BJ (cell line): ENCODE measurements around the gene OPA3. TPM values are rescaled to one million over a fixed set of nuclear protein-coding genes. Genes with fewer than 3 reads are reported as not detected.
A peak's percentile ranks its signal among the peaks of the same experiment; 100 is the strongest.

ENCODE experiments used
- CTCF ChIA-PET: fragments of 350-600 bp; formaldehyde crosslinking; extraction: SDS; loops from one replicate; lab custom pipeline; 2021; ENCODE audit warnings: antibody characterized with exemption, inconsistent platforms; lab: Yijun Ruan, JAX
- POLR2A ChIA-PET: fragments of 300-600 bp; sonication (Branson Sonifier 250); formaldehyde crosslinking; extraction: SDS; loops from one replicate; lab custom pipeline; 2021; ENCODE audit warnings: antibody characterized with exemption; lab: Charles Lee
- DNase-seq: peaks from one replicate; pipeline ENCODE4 v3.0.0-alpha.2; 2011; ENCODE audit warnings: low read depth
- H3K27me3 ChIP-seq: 2 replicates; pipeline ENCODE4 v1.6.0; 2011; ENCODE audit warnings: low read length; ENCODE audit not compliant: control insufficient read depth, insufficient read depth
- H3K36me3 ChIP-seq: 2 replicates; pipeline ENCODE4 v1.5.1; 2011; ENCODE audit warnings: low read length; ENCODE audit not compliant: control insufficient read depth, insufficient read depth
- H3K4me3 ChIP-seq: 2 replicates; pipeline ENCODE4 v1.5.1; 2011; ENCODE audit warnings: low read depth, mild to moderate bottlenecking, control low read depth, low read length
- CTCF ChIP-seq: IDR thresholded peaks from 2 replicates; pipeline ENCODE4 v1.5.1; 2011; ENCODE audit warnings: low read depth, mild to moderate bottlenecking, control low read depth, inconsistent platforms, low read length, moderate library complexity; ENCODE audit not compliant: insufficient read depth
- polyA plus RNA-seq: library from polyadenylated mRNA; depleted of rRNA; stranded (reverse); fragments of >200 nt; gene quantifications from 2 replicates; pipeline ENCODE4 v1.2.3, GENCODE V29; 2011; rRNA removed

Gene OPA3
- polyA plus RNA-seq, 1 experiment = 15.1 TPM

- DNase-seq = no peak
- POLR2A ChIA-PET = no interaction called here
- Histone ChIP-seq H3K27me3 (no peaks in the 10 kb centered on the region), H3K4me3 (no peak overlapping the region), H3K36me3 (no peaks in the 10 kb centered on the region)
- TF ChIP-seq CTCF = no peak
- CTCF ChIA-PET = interaction anchor here (23.1 kb wide), 1 partner anchor 50 kb away, joined by 764 read pairs; the partner anchor contains the start of gene ERCC1
These were observed 101.6 kb downstream of the OPA3 start for GRCh38 chr19:45483033-45483432.

GRCh38 chr19:45478454-45479238 lies 106.0 kb downstream of the OPA3 start:
- Histone ChIP-seq H3K27me3 (no peaks in the 10 kb centered on the region), H3K4me3 (peak overlapping the region; percentile 53), H3K36me3 (no peaks in the 10 kb centered on the region)
- POLR2A ChIA-PET = interaction anchor here (0.6 to 1.5 kb wide), 3 partner anchors 9 to 292 kb away, joined by 3 to 7 read pairs (median 7); no protein-coding TSS in a partner anchor
- peak; percentile 93 for TF ChIP-seq CTCF
- no peak for DNase-seq
- CTCF ChIA-PET = interaction anchor here (0.7 to 23.1 kb wide), 31 partner anchors 9 to 386 kb away, joined by 3 to 764 read pairs (median 7); partner anchors contain the start of genes ERCC1, FOSB, PPP1R13L and PPP1R37

- CTCF ChIA-PET = interaction anchor here (0.8 to 23.1 kb wide), 26 partner anchors 10 to 164 kb away, joined by 3 to 764 read pairs (median 7); partner anchors contain the start of genes ERCC1, FOSB and PPP1R13L
These were observed 106.7 kb downstream of the OPA3 start for GRCh38 chr19:45477713-45478453.

More at GRCh38 chr19:45477713-45478453, 106.7 kb downstream of the OPA3 start:
- H3K4me3 ChIP-seq = peak overlapping the region; percentile 53
- H3K36me3 ChIP-seq = no peaks in the 10 kb centered on the region
- POLR2A ChIA-PET = interaction anchor here (1.5 kb wide), 1 partner anchor 8 kb away, joined by 7 read pairs; no protein-coding TSS in a partner anchor
- TF ChIP-seq CTCF = no peak
- DNase-seq = no peak
- no peaks in the 10 kb centered on the region for H3K27me3 ChIP-seq

Other genes with a start within 250 kb of the OPA3 start
- 0.09 TPM in 1 of 2 replicates, not detected in the other for gene KLC3, start 244.1 kb downstream of the OPA3 start, polyA plus RNA-seq
- gene ERCC2, start 214.2 kb downstream of the OPA3 start, polyA plus RNA-seq = 63.7 and 94.6 TPM in 2 replicates
- gene PPP1R13L, start 179.7 kb downstream of the OPA3 start, polyA plus RNA-seq = 5.4 and 12.3 TPM in 2 replicates
- gene POLR1G, start 178.2 kb downstream of the OPA3 start, polyA plus RNA-seq = 3.0 and 3.6 TPM in 2 replicates
- gene ERCC1, start 160.9 kb downstream of the OPA3 start, polyA plus RNA-seq = 84.3 and 121 TPM in 2 replicates
- 2.6 and 4.5 TPM in 2 replicates for gene FOSB, start 116.8 kb downstream of the OPA3 start, polyA plus RNA-seq
- 27.3 and 42.3 TPM in 2 replicates for gene RTN2, start 87.8 kb downstream of the OPA3 start, polyA plus RNA-seq
- 1.0 and 1.2 TPM in 2 replicates for gene PPM1N, start 86.4 kb downstream of the OPA3 start, polyA plus RNA-seq
- 110 and 117 TPM in 2 replicates for gene VASP, start 77.3 kb downstream of the OPA3 start, polyA plus RNA-seq
- gene GPR4, start 17.4 kb upstream of the OPA3 start, polyA plus RNA-seq = 0.06 and 0.12 TPM in 2 replicates
- gene EML2, start 54.6 kb upstream of the OPA3 start, polyA plus RNA-seq = 20.2 and 30.4 TPM in 2 replicates
- 0.54 and 1.1 TPM in 2 replicates for gene GIPR, start 83.4 kb upstream of the OPA3 start, polyA plus RNA-seq
- 518 and 777 TPM in 2 replicates for gene SNRPD2, start 107.2 kb upstream of the OPA3 start, polyA plus RNA-seq
- gene QPCTL, start 107.9 kb upstream of the OPA3 start, polyA plus RNA-seq = 12.6 and 16.8 TPM in 2 replicates
- gene FBXO46, start 146.1 kb upstream of the OPA3 start, polyA plus RNA-seq = 2.0 and 2.3 TPM in 2 replicates
- not detected in 2 replicates for gene MEIOSIN, start 148.6 kb upstream of the OPA3 start, polyA plus RNA-seq
- gene SIX5, start 184.4 kb upstream of the OPA3 start, polyA plus RNA-seq = 6.6 and 12.5 TPM in 2 replicates
- gene DMPK, start 197.7 kb upstream of the OPA3 start, polyA plus RNA-seq = 86.2 and 131 TPM in 2 replicates
- gene DMWD, start 208.0 kb upstream of the OPA3 start, polyA plus RNA-seq = 20.3 and 28.6 TPM in 2 replicates
- gene RSPH6A, start 230.5 kb upstream of the OPA3 start, polyA plus RNA-seq = not detected in 2 replicates